ENCODE data around the gene SKOR1. TPM values are rescaled to one million over a fixed set of nuclear protein-coding genes. Genes with fewer than 3 reads are reported as not detected.

SKOR1 gene, protein sequence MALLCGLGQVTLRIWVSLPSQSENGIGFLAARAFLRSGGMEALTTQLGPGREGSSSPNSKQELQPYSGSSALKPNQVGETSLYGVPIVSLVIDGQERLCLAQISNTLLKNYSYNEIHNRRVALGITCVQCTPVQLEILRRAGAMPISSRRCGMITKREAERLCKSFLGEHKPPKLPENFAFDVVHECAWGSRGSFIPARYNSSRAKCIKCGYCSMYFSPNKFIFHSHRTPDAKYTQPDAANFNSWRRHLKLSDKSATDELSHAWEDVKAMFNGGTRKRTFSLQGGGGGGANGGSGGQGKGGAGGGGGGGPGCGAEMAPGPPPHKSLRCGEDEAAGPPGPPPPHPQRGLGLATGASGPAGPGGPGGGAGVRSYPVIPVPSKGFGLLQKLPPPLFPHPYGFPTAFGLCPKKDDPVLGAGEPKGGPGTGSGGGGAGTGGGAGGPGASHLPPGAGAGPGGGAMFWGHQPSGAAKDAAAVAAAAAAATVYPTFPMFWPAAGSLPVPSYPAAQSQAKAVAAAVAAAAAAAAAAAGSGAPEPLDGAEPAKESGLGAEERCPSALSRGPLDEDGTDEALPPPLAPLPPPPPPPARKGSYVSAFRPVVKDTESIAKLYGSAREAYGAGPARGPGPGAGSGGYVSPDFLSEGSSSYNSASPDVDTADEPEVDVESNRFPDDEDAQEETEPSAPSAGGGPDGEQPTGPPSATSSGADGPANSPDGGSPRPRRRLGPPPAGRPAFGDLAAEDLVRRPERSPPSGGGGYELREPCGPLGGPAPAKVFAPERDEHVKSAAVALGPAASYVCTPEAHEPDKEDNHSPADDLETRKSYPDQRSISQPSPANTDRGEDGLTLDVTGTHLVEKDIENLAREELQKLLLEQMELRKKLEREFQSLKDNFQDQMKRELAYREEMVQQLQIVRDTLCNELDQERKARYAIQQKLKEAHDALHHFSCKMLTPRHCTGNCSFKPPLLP
- total RNA-seq (2012; rRNA removed) = not detected in 2 replicates
- polyA plus RNA-seq (2012; rRNA removed) = 0.03 and 0.06 TPM in 2 replicates
- polyA plus RNA-seq (2012; cell fraction: cytosol; rRNA removed) = 0.07 TPM in 1 of 2 replicates, not detected in the other
- 0.21 and 0.52 TPM in 2 replicates for polyA plus RNA-seq (2012; cell fraction: nucleus; rRNA removed; ENCODE audit: low replicate concordance)
- percentile 35 among the genes with signal in this experiment for Bru-seq, nascent RNA
- BruChase-seq, experiment 1, labeled RNA remaining after a 6-hour chase = percentile 29 among the genes with signal in this experiment
- percentile 33 among the genes with signal in this experiment for BruChase-seq, experiment 2, labeled RNA remaining after a 2-hour chase
- long read RNA-seq = 0 reads

DNA sequence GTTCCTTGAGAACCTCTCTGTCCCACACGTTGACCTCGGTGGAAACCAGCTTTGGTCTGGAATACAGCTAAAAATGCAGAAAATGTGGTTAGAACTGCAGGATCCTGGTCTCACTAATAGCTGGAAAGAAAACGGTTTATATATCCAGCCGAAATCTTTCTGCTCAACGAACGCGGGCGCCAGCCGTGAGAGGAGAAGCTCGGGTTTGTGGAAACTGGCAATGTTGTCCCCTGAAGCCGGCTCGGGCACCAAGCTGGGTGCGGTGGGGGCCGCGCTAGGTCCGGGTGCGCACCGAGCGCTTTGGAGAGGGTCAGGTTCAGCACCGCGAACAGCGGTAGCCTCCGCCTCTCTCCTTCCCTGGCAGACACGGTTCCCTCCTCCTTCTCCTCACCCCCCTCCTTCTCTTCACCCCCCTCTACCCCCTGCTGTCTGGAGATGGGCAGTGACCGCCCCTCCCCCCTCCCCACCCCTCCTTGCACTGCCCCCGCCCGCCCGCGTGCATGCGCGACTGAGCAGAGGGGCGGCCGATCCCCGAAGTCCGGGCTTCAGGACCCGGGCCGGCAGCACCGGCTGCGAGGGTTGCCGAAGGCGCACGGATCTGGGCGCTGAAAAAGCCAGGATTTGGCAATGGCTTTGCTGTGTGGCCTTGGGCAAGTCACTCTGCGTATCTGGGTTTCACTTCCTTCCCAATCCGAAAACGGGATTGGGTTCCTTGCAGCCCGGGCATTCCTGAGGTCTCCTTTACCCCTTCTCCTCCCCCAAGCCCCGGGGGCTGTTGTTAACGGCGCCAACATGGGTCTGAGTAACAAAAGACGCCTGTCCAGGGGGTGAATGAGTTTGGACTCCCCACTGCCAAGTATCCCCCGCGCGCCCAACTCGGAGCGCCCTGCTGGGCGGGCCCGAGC is at the start of gene SKOR1:
TSS of gene SKOR1 (plus strand) at position 534 of the 905 bp plus-strand sequence. CDS start at position 628, 94 bp downstream.
- no peak within 1 kb of the TSS for H4K91ac ChIP-seq (ENCODE audit: insufficient read depth, low read depth, low read length)
- no peak within 1 kb of the TSS for H2BK20ac ChIP-seq (ENCODE audit: low read depth, low read length)
- no peaks in the 10 kb centered on the region for H3K36me3 ChIP-seq (ENCODE audit: control insufficient read depth, insufficient read depth, low read length)
- peak within 1 kb of the TSS; percentile 49 for H2AFZ ChIP-seq (replicated peaks; ENCODE audit: low read length, poor library complexity)
- peaks cover 17% of the 10 kb centered on the region for H3K9me3 ChIP-seq (ENCODE audit: control insufficient read depth, insufficient read depth, low read length)
- dilution Hi-C loops (cut with HindIII; ENCODE audit: low sequenced_read_pairs, unreplicated experiment) = no loop called here
- no peak within 1 kb of the TSS for H4K8ac ChIP-seq (ENCODE audit: low read depth in 2 of 2, low read length in 2 of 2)
- no peak within 1 kb of the TSS for H3K56ac ChIP-seq (ENCODE audit: extremely low read depth, insufficient read depth, low read length)
- H4K20me1 ChIP-seq (ENCODE audit: insufficient read depth, low read length) = peaks cover 31% of the 10 kb centered on the region
- H2BK120ac ChIP-seq (ENCODE audit: low read depth, low read length) = no peak within 1 kb of the TSS
- H2BK15ac ChIP-seq (ENCODE audit: low read depth, low read length) = no peak within 1 kb of the TSS
- 0% methylated on average over 13 of the region's 58 CpGs; no CpG with 5 or more reads in 1 of the 2 experiments for WGBS, 2 experiments (ENCODE audit: extremely low coverage in 2 of 2, insufficient read length in 1 of 2)
- POLR2A ChIA-PET (ENCODE audit: unreplicated experiment) = no interaction called here
- no peaks in the 10 kb centered on the region for H3K79me1 ChIP-seq (ENCODE audit: low read depth in 1 of 2, low read length in 2 of 2)
- no peak within 1 kb of the TSS for H4K5ac ChIP-seq (ENCODE audit: low read depth, low read length)
- no peak within 1 kb of the TSS for H3K14ac ChIP-seq (replicated peaks; ENCODE audit: low read depth, low read length)
- H3K4ac ChIP-seq (ENCODE audit: low read depth, low read length) = no peak within 1 kb of the TSS
- peaks cover 3% of the 10 kb centered on the region; the same call in 1 of the 2 replicates for H3K4me1 ChIP-seq (ENCODE audit: control insufficient read depth, insufficient read depth, low read length)
- no peak within 1 kb of the TSS for H3K18ac ChIP-seq (ENCODE audit: low read depth, low read length)
- H3K4me2 ChIP-seq (ENCODE audit: low read depth, low read length) = peak within 1 kb of the TSS; percentile 78
- CTCF ChIA-PET = interaction anchor here (1.0 kb wide), 1 partner anchor 324 kb away, joined by 4 read pairs; no protein-coding TSS in a partner anchor
- peak within 1 kb of the TSS; percentile 51; the same call in 1 of the 2 replicates for H3K23ac ChIP-seq (ENCODE audit: low read depth, low read length)
- BruUV-seq (replicated peaks) = no TSS peak
- H2AK5ac ChIP-seq (ENCODE audit: low read depth, low read length) = no peak within 1 kb of the TSS
- H2BK5ac ChIP-seq (ENCODE audit: low read depth, low read length, poor library complexity, severe bottlenecking) = no peak within 1 kb of the TSS
- no peak within 1 kb of the TSS for H2AK9ac ChIP-seq (replicated peaks; ENCODE audit: low read depth, low read length, poor library complexity)
- intact Hi-C loops (cut with micrococcal nuclease) = no loop called here
- DNase-seq (peak; percentile 37), ATAC-seq (ENCODE audit: low read depth) (peak; percentile 61)
- H3K9ac ChIP-seq (ENCODE audit: low read depth, low read length) = no peak within 1 kb of the TSS
- H3K27ac ChIP-seq (ENCODE audit: insufficient read depth, low read length) = no peak within 1 kb of the TSS
- H3K4me3 ChIP-seq (ENCODE audit: insufficient read depth, low read depth, low read length) = no peak within 1 kb of the TSS
- in situ Hi-C loops (cut with MboI; ENCODE audit: low sequenced_read_pairs) = no loop called here
- no peaks in the 10 kb centered on the region; the same call in 1 of the 2 replicates for H3K9me1 ChIP-seq (ENCODE audit: insufficient read depth, low read length)
- H3K27me3 ChIP-seq (ENCODE audit: control insufficient read depth, insufficient read depth, low read length) = peaks cover 94% of the 10 kb centered on the region
- TF ChIP-seq, protein P1, sequence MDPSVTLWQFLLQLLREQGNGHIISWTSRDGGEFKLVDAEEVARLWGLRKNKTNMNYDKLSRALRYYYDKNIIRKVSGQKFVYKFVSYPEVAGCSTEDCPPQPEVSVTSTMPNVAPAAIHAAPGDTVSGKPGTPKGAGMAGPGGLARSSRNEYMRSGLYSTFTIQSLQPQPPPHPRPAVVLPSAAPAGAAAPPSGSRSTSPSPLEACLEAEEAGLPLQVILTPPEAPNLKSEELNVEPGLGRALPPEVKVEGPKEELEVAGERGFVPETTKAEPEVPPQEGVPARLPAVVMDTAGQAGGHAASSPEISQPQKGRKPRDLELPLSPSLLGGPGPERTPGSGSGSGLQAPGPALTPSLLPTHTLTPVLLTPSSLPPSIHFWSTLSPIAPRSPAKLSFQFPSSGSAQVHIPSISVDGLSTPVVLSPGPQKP (IDR thresholded peaks at IDR 0.05; ENCODE audit: borderline replicate concordance, low read depth, low read length) = no peak
- TF ChIP-seq RFX5 (IDR thresholded peaks at IDR 0.05; ENCODE audit: low read depth, low read length) = no peak
- TF ChIP-seq RAD21 (IDR thresholded peaks at IDR 0.05; ENCODE audit: low read length) = no peak
- TF ChIP-seq MAZ (IDR thresholded peaks at IDR 0.05; ENCODE audit: borderline replicate concordance, low read depth, low read length) = no peak
- TF ChIP-seq POLR2A (IDR thresholded peaks at IDR 0.05; ENCODE audit: low read depth, low read length) = no peak
- TF ChIP-seq CHD1 (IDR thresholded peaks at IDR 0.05; ENCODE audit: low read depth, low read length) = no peak
- no peak for TF ChIP-seq RCOR1 (IDR thresholded peaks at IDR 0.05; ENCODE audit: insufficient replicate concordance, low read length)
- no peak for TF ChIP-seq SMC3 (IDR thresholded peaks at IDR 0.05; ENCODE audit: low read depth, low read length)
- TF ChIP-seq, protein P2, sequence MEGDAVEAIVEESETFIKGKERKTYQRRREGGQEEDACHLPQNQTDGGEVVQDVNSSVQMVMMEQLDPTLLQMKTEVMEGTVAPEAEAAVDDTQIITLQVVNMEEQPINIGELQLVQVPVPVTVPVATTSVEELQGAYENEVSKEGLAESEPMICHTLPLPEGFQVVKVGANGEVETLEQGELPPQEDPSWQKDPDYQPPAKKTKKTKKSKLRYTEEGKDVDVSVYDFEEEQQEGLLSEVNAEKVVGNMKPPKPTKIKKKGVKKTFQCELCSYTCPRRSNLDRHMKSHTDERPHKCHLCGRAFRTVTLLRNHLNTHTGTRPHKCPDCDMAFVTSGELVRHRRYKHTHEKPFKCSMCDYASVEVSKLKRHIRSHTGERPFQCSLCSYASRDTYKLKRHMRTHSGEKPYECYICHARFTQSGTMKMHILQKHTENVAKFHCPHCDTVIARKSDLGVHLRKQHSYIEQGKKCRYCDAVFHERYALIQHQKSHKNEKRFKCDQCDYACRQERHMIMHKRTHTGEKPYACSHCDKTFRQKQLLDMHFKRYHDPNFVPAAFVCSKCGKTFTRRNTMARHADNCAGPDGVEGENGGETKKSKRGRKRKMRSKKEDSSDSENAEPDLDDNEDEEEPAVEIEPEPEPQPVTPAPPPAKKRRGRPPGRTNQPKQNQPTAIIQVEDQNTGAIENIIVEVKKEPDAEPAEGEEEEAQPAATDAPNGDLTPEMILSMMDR (conservative IDR thresholded peaks at IDR 0.05; ENCODE audit: low read depth, low read length) = no peak
